ENCODE data around the gene TNP2.

The TNP2 gene

DNA sequence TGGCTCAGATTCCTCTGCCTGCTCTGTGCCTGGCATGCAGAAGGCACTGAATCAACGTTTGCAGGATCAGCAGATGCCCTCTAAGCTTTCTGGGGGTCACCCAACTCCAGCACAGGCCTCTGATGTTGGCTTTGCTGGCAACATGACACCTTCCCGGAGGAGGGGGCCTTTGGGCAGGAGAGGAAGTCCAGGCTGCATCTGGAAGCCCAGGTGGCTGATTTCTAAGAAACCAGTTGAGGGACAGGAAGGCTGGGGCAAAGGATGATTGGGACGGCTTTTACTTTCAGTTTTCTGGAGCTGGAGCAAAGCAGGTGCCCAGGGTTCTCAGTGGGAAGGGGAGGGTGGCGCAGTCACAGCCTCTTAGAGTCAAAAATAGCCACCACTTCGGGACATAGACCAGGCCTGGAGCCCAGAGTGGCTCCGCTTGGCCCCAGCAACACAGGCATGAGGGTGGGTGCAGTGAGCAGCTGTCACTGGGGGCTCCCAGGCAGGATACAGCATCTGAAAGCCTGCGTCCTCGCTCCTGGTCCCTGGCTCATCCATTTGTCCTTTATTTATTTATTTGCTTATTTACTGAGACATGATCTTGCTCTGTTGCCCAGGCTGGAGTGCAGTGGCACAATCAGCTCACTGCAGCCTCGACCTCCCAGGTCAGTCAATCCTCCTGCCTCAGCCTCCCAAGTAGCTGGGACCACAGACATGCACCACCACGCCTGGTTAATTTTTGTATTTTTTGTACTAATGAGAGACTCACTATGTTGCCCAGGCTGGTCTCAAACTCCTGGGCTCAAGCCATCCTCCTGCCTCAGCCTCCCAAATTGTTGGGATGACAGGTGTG is 28.3 kb downstream of the TNP2 start:
- DNase-seq (ENCODE audit: low read depth in 2 of 2) = no peak

DNA sequence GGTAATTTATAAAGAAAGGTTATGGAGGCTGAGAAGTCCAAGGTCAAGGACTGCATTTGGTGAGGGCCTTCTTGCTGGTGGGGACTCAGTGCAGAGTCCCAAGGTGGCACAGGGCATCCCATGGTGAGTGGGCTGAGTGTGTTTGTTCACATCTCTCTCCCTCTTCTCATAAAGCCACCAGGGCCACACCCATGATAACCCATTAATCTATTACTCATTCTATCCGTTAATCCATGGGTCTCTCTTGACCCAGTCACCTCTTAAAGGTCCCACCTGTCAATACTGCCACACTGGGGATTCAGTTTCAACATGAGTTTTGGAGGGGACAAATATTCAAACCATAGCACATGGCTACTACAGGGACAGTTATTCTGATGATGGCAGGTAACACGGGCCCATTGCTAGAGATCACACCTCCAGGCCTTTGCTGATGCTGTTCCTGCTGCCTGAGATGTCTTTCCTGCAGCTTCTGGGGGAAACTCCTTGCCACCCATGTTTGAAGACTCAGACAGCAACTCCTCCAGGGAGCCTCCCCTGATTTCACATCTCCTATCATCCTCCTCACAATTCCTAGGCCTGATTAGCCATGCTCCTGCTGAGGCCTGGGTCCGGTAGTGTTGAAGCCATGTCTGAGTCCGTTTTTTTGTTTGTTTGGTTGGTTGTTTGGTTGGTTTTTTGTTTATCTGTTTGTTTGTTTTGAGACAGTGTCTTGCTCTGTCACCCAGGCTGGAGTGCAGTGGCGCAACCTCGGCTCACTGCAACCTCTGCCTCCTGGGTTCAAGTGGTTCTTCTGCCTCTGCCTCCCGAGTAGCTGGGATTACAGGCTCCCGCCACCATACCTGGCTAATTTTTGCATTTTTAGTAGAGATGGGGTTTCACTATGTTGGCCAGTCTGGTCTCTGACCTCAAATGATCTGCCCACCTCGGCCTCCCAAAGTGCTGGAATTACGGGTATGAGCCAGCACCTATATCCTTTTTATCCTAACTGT is 29.2 kb downstream of the TNP2 start:
- no peak for DNase-seq (ENCODE audit: low read depth in 2 of 2)

DNA sequence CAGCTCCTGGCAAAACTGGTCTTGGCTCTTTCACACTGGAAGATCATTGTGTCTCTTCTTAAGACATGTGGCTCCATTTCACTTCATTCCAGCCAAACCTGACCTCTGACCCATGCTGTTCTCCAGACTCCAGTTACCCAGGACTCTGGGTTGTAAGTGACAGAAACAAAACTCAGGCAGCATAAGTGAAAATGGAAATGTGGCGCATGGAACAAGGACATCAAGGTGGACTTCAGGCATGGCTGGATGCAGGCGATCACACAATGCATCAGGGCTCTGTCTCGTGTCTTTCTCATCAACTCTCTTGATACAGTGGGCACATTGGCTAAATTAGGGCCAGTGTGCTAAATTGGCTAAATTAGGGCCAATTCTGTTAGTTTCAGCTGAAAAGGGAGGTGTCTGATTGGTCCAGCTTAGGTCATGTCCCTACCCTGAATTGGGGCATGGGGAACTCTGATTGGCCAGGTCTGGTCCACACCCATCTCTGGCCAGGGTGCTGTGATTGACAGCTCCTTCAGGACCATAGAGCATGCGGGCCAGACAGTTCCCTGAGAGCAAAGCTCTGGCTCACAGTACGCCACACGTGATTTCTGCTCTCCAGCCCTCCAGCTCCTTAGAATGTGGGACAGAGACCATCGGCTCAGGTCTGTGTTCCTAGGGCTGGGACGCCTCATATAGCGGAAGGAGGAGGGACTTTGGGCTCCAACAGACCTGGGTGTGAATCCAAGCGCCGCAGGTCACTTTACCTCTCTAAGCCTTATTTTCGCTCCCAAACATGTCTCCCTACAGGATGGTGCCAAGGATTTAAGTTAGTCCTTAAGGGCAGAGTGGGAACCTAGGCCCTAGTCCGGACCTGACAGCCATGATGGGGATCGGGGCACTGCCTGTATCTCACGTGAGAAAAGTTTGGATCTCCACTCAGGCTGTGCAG is 30.6 kb downstream of the TNP2 start:
- no peak for DNase-seq (ENCODE audit: low read depth in 2 of 2)

DNA sequence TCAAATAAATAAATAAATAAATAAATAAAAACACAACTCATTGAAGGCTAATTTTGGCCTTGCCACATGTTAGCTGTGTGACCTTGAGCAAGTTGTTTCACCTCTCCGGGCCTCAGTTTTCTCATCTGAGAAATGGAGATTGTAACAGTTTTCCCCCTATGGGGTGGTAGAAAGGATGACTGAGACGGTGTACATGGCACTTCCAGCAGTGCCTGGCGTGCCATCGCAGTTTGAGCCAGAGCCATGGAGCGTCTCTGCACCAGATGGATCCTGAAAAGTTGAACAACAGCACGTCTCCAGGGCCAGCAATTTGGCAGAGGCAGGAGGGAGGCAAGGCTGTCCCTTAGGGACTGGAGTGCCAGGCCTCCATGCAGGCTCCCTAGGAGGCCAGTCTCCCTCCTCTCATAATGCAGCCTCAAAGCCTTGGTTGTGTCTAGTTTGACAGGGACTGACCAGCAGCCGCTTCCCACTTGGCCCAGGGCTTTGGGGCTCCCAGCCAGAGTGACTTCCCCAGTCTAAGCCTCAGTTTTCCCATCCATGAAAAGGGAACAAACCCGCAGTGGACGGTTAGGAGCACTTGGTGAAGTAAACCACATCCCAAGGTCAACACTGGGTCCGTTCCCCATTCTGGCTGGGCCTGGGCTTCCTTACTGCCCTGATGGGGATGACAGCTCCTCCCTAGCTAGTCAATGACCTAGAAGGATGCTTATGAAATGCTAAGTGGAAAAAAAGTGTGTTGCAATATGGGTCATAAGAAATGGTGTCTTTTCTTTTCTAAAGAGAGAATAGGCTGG is 32.5 kb downstream of the TNP2 start:
- no peak for DNase-seq (ENCODE audit: low read depth in 2 of 2)

DNA sequence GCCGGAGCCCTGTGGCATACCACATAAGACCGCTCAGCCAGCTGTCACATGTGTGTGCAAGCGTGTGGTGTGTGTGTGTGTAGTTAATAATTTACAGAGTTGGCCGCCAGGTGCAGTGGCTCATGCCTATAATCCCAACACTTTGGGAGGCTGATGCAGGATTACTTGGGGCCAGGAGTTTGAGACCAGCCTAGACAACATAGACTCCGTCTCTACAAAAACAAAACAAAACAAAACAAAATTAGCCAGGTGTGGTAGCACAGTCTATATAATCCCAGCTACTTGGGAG is 33.5 kb downstream of the TNP2 start:
- no peak for DNase-seq (ENCODE audit: low read depth in 2 of 2)

DNA sequence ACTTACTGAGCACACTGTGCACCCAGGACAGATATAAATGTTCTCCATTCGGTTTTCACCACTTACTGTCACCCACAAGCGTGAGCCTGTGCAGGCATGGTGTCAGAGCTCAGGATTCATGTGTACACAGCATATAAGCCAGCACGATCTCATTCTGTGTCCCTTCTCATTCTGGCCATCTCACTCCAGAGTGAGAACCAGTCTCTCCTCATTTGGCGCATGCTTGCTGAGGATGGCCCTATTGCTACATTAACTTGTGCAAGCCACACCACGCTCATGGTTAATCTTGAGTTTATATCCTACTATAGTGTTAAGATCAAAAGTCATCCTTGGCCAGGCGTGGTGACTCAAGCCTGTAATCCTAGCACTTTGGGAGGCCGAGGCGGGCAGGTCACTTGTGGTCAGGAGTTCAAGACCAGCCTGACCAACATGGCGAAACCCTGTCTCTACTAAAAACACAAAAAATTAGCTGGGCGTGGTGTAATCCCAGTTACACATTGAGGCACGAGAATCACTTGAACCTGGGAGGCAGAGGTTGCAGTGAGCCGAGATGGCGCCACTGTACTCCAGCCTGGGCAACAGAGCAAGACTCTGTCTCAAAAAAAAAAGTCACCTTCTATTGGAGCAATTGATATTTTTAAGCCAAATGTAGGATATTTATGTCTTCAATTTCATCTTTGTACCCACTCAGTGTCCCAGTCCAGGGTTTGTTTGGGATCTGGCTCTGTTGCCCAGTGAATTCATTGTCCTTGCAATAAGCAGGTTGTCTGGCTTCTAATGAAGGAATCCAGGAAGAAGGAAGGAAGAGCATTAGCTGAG is 34.0 kb downstream of the TNP2 start:
- DNase-seq (ENCODE audit: low read depth in 2 of 2) = no peak

DNA sequence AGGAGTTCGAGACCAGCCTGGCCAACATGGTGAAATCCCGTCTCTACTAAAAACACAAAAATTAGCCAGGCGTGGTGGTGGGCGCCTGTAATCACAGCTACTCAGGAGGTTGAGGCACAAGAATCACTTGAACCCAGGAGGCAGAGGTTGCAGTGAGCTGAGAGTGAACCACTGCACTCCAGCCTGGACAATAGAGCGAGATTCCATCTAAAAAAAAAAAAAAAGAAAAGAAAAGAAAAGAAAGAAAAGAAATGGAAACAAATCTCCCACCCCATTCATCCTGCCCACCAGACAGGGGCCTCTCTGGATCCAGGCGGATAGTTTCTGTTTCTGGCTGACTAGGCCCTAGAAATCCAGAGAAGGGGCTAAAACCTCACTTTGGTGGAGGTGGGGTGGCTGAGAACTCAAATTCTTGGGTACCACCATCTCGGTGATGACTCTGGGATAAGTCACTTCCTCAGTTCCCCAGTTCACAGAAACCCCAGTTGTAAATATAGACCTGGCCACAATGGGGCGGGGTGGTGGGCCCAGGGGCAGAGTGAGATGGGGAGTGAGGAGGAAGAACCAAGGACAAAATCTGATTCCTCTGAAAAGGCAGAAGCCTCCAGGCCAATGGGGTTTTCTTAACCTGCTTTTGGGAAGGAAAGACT is 35.3 kb downstream of the TNP2 start:
- DNase-seq (ENCODE audit: low read depth in 2 of 2) = no peak

DNA sequence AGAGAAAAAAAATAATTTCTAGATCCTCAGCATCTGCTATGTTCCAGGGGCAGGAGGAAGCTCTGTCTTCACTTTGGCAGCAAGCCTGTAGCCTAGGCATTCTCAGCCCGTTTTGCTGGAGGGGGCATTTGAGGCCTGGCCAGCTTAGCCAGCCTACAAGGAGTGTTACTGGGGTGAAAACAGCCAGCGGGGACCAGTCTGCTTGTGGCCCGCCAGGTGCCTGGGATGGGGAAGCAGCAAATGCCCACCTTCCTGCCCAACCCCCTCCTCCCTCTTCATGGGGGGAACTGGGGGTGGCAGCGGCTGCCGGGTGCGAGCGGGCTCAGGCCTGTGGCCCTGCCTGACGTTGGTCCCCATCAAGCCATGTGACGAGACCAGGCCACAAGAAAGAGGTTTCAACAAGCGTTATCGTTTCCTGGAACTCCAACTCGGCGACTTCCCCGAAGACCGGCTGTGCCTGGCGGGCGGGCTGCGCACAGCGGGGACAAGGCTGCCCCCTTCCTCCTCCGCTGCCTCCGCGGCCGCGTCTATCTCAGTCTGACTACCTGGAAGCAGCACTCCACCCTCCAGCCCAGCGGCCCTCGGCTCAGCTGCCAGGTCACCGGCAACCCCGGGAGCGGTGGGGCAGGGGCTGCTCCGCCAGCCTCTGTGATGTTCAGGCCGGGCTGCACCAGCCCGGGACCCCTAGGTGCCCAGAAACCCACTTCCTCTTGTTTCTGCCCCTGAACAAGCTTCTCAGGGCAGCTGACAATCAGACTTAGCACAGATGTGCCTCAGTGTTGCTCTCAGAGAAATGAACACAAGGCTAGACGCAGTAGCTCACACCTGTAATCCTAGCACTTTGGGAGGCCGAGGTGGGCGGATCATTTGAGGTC is 36.0 kb downstream of the TNP2 start:
- no peak for DNase-seq (ENCODE audit: low read depth in 2 of 2)

DNA sequence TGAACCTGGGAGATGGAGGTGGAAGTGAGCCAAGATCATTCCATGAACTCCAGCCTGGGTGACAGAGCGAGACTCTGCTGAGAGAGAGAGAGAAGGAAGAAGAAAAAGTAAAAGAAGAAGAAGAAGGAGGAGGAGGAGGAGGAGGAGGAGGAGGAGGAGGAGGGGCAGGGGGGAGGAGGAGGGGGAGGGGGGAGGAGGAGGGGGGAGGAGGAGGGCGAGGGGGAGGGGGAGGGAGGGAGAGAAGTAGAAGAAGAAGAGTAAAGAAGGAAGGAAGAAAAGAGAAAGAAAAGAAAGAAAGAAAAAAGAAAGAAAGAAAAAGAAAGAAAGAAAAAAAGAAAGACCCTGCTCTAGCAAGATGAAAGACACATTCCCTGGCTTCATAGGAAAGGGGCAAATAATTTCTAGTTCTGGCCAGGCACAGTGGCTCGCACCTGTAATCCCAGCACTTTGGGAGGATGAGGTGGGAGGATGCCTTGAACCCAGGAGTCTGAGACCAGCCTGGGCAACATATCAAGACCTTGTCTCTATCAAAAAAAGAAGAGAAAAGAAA is 36.7 kb downstream of the TNP2 start:
- DNase-seq (ENCODE audit: low read depth in 2 of 2) = no peak

DNA sequence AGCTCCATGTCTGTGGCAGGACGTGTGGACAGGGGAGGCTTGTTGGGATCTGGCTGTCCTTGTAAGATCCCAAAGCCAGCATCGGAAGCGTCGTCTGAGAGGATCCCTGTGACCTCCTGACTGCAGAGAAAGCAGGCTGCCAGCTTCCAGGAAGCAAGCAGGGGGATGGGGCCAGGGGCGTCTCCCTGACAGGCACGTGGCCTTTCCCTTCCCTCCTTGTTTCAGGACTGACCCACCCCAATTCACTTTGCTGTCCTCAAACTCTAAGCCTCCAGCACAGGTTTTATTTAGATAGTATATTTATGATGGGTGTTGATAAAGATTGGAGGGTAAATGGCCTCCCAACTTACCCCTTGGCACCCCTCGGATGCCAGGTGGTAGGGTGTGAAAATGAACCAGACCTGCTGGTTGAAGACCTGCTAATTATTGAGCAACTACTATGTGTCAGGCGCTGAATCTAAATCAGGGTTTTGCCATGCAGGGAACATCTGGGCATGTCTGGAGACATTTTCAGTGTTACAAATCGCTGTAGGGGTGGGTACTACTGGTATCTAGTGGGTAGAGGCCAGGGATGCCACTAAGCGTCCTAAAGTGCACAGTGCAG is 37.7 kb downstream of the TNP2 start:
- DNase-seq (ENCODE audit: low read depth in 2 of 2) = no peak

DNA sequence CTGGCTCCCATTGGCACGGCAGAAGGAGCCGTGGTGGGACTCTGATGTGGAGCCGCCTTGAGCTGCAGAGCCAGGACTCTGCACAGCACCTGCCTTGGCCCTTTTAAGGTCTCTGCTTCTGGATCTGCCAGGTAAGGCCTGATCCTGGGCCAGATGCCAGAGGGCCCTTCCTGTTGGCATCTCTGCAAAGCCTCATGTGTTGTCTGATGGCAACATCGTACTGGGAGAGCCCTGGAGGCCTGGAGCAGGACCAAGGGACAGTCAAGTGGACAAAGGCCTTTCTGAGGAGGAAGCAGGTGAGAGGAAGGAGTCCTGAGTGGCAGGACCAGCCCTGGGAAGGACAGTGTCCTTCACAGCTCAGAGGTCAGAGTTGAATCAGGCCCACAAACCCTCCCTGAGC is 39.2 kb downstream of the TNP2 start:
- no peak for DNase-seq (ENCODE audit: low read depth in 2 of 2)

DNA sequence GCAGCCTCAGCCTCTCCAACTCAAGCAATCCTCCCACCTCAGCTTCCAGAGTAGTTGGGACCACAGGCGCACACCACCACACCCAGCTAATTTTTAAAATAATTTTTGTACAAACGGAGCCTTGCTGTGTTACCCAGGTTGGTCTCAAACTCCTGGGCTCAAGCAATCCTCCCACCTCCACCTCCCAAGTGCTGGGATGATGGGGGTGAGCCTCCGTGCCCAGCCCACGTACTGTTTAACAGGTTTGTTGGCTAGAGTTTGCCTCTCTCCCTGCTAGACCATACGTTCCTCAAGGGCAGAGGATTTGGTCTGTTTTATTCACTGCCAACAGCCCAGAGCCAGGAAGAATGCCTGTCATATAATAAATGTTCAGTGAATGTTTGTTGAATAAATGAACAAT is 39.7 kb downstream of the TNP2 start:
- DNase-seq (ENCODE audit: low read depth in 2 of 2) = no peak

DNA sequence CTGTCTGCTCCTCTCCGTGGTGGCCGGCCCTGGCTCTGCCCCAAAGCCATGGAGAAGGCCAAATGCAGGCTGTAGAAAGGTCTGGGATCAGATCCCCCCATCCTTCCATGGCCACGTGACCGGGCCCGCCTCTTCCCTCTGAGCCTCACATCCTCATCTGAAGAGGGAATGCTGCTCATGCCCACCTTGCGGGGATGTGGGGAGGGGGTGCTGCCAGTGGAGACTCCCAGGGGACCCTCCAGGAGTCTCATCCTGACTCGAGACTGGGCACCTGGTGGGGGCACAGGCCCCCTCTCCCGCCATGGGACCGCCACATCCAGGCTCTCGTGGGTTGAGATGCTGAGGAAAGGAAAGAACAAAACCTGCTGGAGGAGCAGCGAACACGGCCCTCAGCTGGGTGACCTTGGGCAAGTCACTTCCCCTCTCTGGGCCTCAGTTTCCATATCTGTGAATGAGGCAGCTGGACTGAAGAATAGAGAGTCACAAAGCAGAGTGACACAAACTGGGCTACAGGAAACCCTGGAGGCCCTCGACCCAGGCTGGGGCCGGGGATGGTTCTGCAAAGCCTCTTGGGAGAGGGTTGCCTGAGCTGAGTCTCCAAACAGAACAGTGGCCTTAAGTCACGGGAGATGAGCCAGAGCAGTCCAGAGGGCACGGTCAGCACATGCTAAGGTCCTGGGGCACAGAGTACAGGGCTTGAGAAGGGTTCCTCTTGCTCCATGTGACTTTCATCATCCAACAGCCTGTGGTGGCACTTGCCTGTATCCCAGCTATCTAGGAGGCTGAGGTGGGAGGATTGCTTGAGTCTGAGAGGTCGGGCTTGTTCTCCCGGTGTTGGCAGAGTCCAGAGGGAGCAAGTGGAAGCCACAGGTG is 43.2 kb downstream of the TNP2 start:
- no peak for DNase-seq (ENCODE audit: low read depth in 2 of 2)

DNA sequence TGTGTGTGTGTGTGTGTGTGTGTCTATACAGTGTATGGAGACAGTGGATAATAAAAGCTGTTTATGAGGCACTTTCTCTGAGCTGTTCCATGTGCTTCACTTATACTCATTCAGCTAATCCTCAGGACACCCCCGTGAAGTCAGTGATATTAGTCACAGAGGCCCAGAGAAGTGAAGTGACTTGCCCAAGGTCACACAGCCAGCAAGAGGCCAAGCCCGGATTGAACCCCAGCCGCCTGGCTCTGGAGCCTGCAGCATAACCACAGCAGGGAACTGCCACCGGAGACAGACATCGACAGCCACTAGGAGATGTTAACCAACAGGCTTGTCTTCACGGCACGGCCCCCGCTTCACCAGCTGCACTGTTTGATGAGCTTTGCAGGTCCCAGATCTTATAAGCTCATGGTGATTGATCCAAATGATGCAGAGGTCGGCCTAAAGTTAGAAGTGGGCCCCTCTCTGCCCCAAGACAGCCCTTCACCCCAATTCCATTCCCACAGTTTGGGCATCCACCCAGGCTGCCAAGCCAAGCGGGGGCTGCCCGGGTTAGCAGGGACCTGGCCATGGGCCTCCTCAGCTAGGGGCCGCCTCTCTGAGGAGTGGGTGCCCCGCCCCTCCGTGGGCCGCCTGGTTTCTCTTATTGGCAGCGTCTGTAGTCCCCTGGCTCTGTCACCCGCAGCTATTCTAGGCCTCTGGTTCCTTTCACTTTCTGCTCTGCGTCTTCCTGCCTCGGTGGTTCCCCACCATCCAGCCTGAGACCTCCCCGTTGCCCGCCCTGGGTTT is 44.0 kb downstream of the TNP2 start:
- DNase-seq (ENCODE audit: low read depth in 2 of 2) = no peak

DNA sequence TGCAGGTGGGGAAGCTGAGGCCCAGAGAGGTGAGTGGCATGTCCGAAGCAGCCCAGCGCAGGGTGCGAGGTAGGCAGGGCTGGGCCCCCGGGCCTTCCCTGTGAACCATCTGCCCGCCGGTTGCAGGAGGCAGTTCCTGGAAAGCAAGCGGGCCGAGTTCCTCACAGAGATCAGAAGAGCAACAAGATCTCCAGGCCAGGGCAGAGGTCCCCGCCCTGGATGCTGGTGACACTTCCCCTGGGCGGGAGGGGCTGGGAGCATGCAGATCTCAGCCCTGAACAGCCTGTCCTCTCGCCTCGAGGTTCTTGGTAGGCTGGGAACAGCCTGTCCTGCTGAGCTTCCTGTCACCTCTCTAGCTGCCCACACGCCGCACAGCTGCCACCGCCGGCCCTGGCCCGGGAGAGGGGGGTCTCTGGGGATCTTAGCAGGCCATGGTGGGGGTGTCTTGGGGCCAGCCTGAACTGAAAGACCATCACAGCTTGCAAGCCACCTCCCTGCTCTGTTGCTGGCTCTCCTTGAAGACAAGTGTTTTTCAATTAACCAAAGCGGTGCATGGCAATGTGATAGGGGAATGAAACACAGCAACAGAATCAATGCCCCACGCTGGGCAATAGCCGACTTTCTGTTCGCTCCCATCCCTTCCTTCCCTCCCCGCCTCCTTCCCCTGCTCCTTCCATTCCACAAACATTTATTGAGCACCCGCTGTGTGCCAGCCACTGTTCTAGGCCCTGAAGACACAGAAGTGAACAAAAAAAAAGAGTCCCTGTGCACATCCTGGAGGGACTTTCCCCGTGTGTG is 44.8 kb downstream of the TNP2 start:
- DNase-seq (ENCODE audit: low read depth in 2 of 2) = no peak
